Natural killer cell (primary cell): ENCODE results near the gene EPHX1. TPM values are rescaled to one million over a fixed set of nuclear protein-coding genes. Genes with fewer than 3 reads are reported as not detected.
"Not testable (repeated sequence)": the region's sequence is repeated elsewhere in the genome, so short reads cannot be mapped to it uniquely, and the experiment has no call there.

Experiments used
- ATAC-seq, 3 donors: fragments of 150-1000 bp in 2 of 3; fragments of 200-7000 bp in 1 of 3; cut with Tn5 transposase; 1 replicate in 1 of 3; 2 replicates in 2 of 3; pipeline ENCODE4 v1.10.0; 2021; ENCODE audit warnings: mild to moderate bottlenecking in 2 of 3, moderate library complexity in 2 of 3
- DNase-seq, 2 donors: peaks; one replicate each; pipeline versions ENCODE4 v3.0.0 to v3.0.0-alpha.2; 2013 to 2021; ENCODE audit warnings: mixed read lengths in 1 of 2
- H3K27ac ChIP-seq: one replicate; pipeline ENCODE4 v1.5.1; 2013; ENCODE audit warnings: mild to moderate bottlenecking, low read length
- H3K27me3 ChIP-seq: one replicate; pipeline ENCODE4 v1.6.1; 2013; ENCODE audit warnings: low read length; ENCODE audit not compliant: control insufficient read depth, insufficient read depth
- H3K36me3 ChIP-seq: one replicate; pipeline ENCODE4 v1.6.1; 2013; ENCODE audit warnings: low read length; ENCODE audit not compliant: control insufficient read depth, insufficient read depth
- H3K4me1 ChIP-seq: one replicate; pipeline ENCODE4 v1.6.1; 2013; ENCODE audit warnings: low read length; ENCODE audit not compliant: control insufficient read depth, insufficient read depth
- H3K4me3 ChIP-seq: one replicate; pipeline ENCODE4 v1.5.1; 2013; ENCODE audit warnings: low read length
- H3K9me3 ChIP-seq: one replicate; pipeline ENCODE4 v1.6.1; 2013; ENCODE audit warnings: low read length; ENCODE audit not compliant: control insufficient read depth, insufficient read depth
- H3K27ac Mint-ChIP-seq, 2 donors: one replicate each; pipeline ENCODE4 v1.8.0; 2022; ENCODE audit warnings: mild to moderate bottlenecking in 2 of 2, mixed read lengths in 2 of 2, moderate library complexity in 1 of 2
- H3K27me3 Mint-ChIP-seq, 2 donors: one replicate each; pipeline ENCODE4 v1.8.0; 2022; ENCODE audit warnings: low read depth in 2 of 2, mixed read lengths in 2 of 2
- H3K36me3 Mint-ChIP-seq: one replicate; pipeline ENCODE4 v1.8.0; 2022; ENCODE audit warnings: mixed read lengths
- H3K4me1 Mint-ChIP-seq, 2 donors: one replicate each; pipeline ENCODE4 v1.8.0; 2022; ENCODE audit warnings: mixed read lengths in 2 of 2
- H3K4me3 Mint-ChIP-seq: one replicate; pipeline ENCODE4 v1.8.0; 2022; ENCODE audit warnings: mild to moderate bottlenecking, moderate library complexity, mixed read lengths
- H3K9me3 Mint-ChIP-seq, 2 donors: one replicate each; pipeline ENCODE4 v1.8.0; 2022; ENCODE audit warnings: mixed read lengths in 2 of 2
- CTCF ChIP-seq: fragments of 200-600 bp; IDR thresholded peaks from one replicate; pipeline ENCODE4 v1.8.0; 2022; ENCODE audit warnings: antibody characterized with exemption
- WGBS: methylation state at CpG from one replicate; pipeline ENCODE4 v1.1.7; 2013; ENCODE audit warnings: missing lambda C conversion rate; ENCODE audit not compliant: insufficient coverage; 5-methylcytosine and 5-hydroxymethylcytosine counted together
- intact Hi-C: fragments of 100-400 bp; cut with micrococcal nuclease; formaldehyde crosslinking; loops from one replicate; pipeline ENCODE4 v1.14.2; 2022
- total RNA-seq, 4 donors: library from RNA; stranded (reverse); fragments of 120-200 nt in 1 of 4; gene quantifications; one replicate each; pipeline versions ENCODE4 v1.2.3 to v1.2.4, GENCODE V29; 2013 to 2022

EPHX1 gene
- total RNA-seq, 3 donors from 2014 or later (not counting 1 experiment from before 2014, with no cell fraction given), result 1.1 to 2.3 (median 1.5) TPM

- H3K4me1 Mint-ChIP-seq, result peaks cover 23 to 25% of the 10 kb centered on the region in 2 donors
- WGBS, result no CpG with 5 or more reads among the region's 3 CpGs
Observed at GRCh38 chr1:225778337-225778669, 31.6 kb upstream of the EPHX1 start.

GRCh38 chr1:225779165-225779564 is 30.8 kb upstream of the EPHX1 start:
- not testable (repeated sequence) for H3K27me3 ChIP-seq, H3K36me3 Mint-ChIP-seq, H3K9me3 ChIP-seq, H3K27ac Mint-ChIP-seq, H3K27me3 Mint-ChIP-seq, H3K4me3 Mint-ChIP-seq, H3K4me3 ChIP-seq, ATAC-seq, H3K9me3 Mint-ChIP-seq, DNase-seq
- Histone ChIP-seq H3K36me3 (peaks cover 14% of the 10 kb centered on the region), H3K27ac (peak overlapping the region; percentile 90), H3K4me1 (peaks cover 22% of the 10 kb centered on the region)
- intact Hi-C loops, result loop anchor here (5.0 kb wide), 6 partner anchors 73 to 302 kb away; partner anchors contain the start of genes H3-3A and PYCR2
- WGBS, result 49% methylated on average over 13 of the region's 13 CpGs
- H3K4me1 Mint-ChIP-seq, result peaks cover 31 to 33% of the 10 kb centered on the region in 2 donors

More at GRCh38 chr1:225778337-225778669, 31.6 kb upstream of the EPHX1 start:
- Histone ChIP-seq H3K27ac (peak overlapping the region; percentile 90), H3K36me3 (peaks cover 7% of the 10 kb centered on the region), H3K27me3 (no peaks in the 10 kb centered on the region), H3K4me1 (peaks cover 22% of the 10 kb centered on the region), H3K4me3 (peak overlapping the region; percentile 63), H3K9me3 (no peaks in the 10 kb centered on the region)
- ATAC-seq (no peak), DNase-seq (no peak)
- no peak for TF ChIP-seq CTCF
- Mint-ChIP-seq H3K9me3 (no peaks in the 10 kb centered on the region), H3K4me3 (no peak overlapping the region), H3K36me3 (no peaks in the 10 kb centered on the region), H3K27me3 (no peaks in the 10 kb centered on the region), H3K27ac (no peak overlapping the region)
- intact Hi-C loops, result loop anchor here (5.0 kb wide), 6 partner anchors 74 to 301 kb away; partner anchors contain the start of genes H3-3A and PYCR2

- Mint-ChIP-seq H3K9me3 (no peaks in the 10 kb centered on the region), H3K36me3 (no peaks in the 10 kb centered on the region), H3K4me1 (peaks cover 31 to 33% of the 10 kb centered on the region in 2 donors), H3K4me3 (peak overlapping the region; percentile 29), H3K27me3 (no peaks in the 10 kb centered on the region), H3K27ac (peak overlapping the region in 1 of 2 donors; percentile 81)
- peaks cover 22% of the 10 kb centered on the region for H3K4me1 ChIP-seq
- H3K27ac ChIP-seq, result no peak overlapping the region
- H3K27me3 ChIP-seq, result no peaks in the 10 kb centered on the region
- peaks cover 14% of the 10 kb centered on the region for H3K36me3 ChIP-seq
- 89% methylated on average over 2 of the region's 5 CpGs for WGBS
- ATAC-seq (no peak), DNase-seq (no peak)
- H3K4me3 ChIP-seq, result no peak overlapping the region
- intact Hi-C loops, result no loop called here
- H3K9me3 ChIP-seq, result no peaks in the 10 kb centered on the region
- TF ChIP-seq CTCF, result no peak
Observed at GRCh38 chr1:225780134-225780533, 29.8 kb upstream of the EPHX1 start.

GRCh38 chr1:225780630-225781029 is 29.3 kb upstream of the EPHX1 start:
- DNase-seq, result no peak
- no peaks in the 10 kb centered on the region for H3K9me3 Mint-ChIP-seq
- peaks cover 31 to 33% of the 10 kb centered on the region in 2 donors for H3K4me1 Mint-ChIP-seq
- H3K4me3 Mint-ChIP-seq, result peak overlapping the region; percentile 67
- H3K27ac ChIP-seq, result no peak overlapping the region
- ATAC-seq, result no peak
- peak overlapping the region in 1 of 2 donors; percentile 81 for H3K27ac Mint-ChIP-seq
- peaks cover 17% of the 10 kb centered on the region for H3K36me3 ChIP-seq
- H3K9me3 ChIP-seq, result no peaks in the 10 kb centered on the region
- H3K4me3 ChIP-seq, result no peak overlapping the region
- no peaks in the 10 kb centered on the region for H3K27me3 ChIP-seq
- no peak for TF ChIP-seq CTCF
- H3K36me3 Mint-ChIP-seq, result no peaks in the 10 kb centered on the region
- no CpG with 5 or more reads among the region's 1 CpG for WGBS
- H3K27me3 Mint-ChIP-seq, result no peaks in the 10 kb centered on the region
- peaks cover 22% of the 10 kb centered on the region for H3K4me1 ChIP-seq
- intact Hi-C loops, result no loop called here

GRCh38 chr1:225789142-225789541 is 20.8 kb upstream of the EPHX1 start:
- H3K9me3 Mint-ChIP-seq, H3K4me3 Mint-ChIP-seq, H3K27me3 Mint-ChIP-seq, DNase-seq, H3K4me1 ChIP-seq, H3K9me3 ChIP-seq, H3K4me3 ChIP-seq, H3K27ac ChIP-seq, ATAC-seq, intact Hi-C loops, H3K27me3 ChIP-seq: not testable (repeated sequence)
- peaks cover 23% of the 10 kb centered on the region for H3K36me3 Mint-ChIP-seq
- H3K27ac Mint-ChIP-seq, result peak overlapping the region; percentile 27 to 51
- peaks cover 51% of the 10 kb centered on the region for H3K36me3 ChIP-seq
- peaks cover 21 to 25% of the 10 kb centered on the region in 2 donors for H3K4me1 Mint-ChIP-seq
- no CpG with 5 or more reads among the region's 3 CpGs for WGBS
